ENCODE measurements around the gene SARDH. TPM values are rescaled to one million over a fixed set of nuclear protein-coding genes. Genes with fewer than 3 reads are reported as not detected.

SARDH gene
- polyA plus RNA-seq, 1 donor: 5.6 TPM

DNA sequence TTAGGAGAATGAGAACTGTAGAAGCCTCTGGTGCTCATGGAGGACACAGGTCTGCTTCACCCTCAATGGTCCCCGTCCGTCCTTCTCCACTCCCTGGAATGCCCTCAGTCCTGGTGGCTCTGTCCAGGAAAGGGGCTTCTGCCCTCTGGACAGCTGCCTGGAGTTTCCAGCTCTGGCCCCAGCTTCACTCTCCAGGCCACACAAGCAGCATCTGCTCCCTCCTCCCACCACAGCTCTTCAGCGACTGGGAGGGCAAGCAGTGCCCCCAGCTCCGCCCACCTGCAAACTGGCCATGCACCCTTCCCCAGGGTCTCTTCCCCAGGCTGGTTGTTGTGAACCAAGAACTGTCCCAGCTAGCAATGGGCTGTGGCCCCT is 4.7 kb downstream of the SARDH start:
- no peak for DNase-seq

- DNase-seq: no peak
Measured at GRCh38 chr9:133732639-133733408, 5.3 kb downstream of the SARDH start.

- DNase-seq: no peak
Measured at GRCh38 chr9:133731876-133732638, 6.1 kb downstream of the SARDH start.

DNA sequence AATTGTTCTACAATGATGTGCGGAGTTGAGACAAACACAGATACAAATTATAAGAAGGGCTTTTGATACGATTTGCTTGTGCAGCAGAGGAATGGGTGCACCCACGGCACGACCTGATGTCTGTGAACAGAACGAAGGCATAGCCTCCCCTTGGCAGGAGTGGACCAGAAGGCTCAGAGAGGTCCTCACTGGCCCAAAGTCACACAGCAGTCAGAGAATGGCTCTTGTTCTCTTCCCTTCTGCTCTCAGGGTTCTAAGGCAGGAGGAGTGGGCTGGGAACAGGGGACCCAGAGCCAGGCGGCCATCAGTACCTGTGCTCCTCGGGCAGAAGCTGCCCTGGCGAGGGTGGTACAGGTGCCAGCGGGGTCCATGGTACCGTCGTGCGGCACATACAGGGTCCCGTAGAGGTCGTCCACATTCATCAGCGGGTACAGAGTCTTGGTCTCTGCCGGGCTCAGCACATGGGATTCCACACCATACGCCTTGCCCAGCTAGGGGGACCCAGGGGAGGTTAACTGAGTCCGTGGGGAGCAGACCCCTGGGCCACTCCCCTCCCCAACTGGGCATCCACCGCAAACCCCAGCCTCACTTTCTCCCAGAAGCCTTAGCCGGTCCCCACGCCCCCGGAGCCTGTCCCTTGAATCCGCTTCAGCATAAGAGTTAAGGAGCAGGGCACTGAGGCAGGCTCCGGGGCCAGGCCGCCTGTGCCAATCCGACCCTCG is 7.0 kb downstream of the SARDH start:
- DNase-seq: no peak

DNA sequence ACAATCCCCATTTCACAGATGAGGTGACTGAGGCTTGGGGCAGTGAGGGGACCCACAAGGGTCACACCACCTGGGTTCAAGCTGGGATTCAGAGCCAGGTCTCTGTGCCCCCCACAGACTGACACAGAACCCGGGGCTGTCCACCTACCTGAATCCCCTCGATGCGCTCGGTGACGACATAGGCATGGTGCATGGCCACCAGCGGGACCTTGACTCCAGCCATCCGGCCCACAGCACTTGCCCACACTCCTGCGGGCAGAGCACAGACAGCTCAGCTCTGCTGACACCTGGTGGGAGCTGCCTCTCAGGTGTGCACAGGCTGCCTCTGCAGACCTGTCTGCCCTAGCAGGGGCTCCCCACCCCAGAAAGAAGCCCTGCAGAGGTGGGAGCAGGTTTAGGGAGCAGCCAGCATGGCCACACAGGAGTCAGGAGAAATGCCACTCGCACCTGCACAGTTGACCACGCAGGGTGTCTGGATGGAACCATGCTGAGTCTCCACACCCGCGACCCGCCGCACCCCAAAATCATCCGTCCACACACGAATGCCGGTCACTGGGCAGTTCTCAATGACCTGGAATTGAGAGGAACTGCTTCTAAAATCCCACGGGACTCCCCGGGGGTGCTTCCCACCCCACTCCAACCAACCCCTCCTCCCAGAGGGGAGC is 8.4 kb downstream of the SARDH start:
- no peak for DNase-seq

DNA sequence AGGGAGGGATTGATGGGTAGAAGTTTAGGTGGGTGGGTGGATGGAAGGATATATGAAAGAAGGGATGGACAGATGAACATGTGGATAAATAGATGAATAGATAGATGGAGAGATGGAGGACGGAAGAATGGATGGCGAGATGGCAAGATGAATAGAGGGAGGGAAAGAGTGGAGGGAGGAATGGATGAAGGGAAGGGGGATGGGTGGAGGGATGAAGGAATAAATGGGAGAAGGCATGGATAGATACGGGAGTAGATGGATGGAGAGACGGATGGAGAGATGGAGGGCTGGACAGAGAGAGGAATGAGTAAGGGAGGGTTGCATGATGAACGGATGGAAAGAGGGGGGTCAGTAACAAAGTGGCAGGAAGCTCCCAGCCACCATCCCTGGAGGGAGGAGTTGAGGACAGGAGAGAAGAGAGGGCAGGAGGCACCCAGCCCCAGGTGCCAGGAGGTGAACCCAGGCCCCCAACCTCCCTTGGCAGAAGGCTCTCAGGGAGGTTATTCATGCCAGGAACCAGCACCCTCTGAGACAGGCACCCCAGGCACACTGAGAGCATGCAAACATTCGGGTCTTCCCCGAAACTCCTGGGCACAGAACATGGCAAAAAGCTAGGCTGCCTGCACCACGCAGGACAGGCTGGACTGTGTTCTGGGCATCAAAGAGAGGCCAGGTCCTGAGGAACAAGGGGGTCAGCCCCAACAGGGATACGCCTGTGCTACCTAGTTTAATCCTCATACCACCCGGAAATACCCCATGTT is 9.1 kb downstream of the SARDH start:
- no peak for DNase-seq

DNA sequence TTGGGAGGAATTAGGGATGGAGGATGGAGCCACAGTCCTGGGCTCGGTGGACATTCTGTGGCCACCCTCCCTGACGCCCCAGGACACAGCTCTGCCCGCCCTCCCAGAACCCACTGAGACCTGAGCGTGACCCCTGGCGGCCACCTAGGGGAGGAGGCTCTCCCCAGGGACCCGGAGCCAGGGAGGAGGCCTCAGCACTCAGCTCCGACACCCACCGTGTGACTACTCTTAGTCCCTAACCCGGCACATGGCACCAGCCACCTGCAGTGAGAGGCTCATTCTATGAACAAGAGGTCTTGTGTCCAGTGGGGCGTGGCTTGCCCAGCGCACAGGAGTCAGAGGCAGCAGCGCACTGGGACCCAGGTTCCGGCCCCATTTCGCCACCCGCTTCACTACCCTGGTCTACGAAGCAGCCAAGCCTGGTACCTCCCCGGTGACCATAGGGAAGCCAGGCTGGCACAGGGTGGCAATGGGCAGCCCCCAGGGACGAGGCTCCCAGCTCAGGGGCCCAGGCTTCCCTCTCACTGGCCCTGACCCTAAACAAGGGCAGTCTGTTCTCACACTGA is 10.2 kb downstream of the SARDH start:
- no peak for DNase-seq

DNA sequence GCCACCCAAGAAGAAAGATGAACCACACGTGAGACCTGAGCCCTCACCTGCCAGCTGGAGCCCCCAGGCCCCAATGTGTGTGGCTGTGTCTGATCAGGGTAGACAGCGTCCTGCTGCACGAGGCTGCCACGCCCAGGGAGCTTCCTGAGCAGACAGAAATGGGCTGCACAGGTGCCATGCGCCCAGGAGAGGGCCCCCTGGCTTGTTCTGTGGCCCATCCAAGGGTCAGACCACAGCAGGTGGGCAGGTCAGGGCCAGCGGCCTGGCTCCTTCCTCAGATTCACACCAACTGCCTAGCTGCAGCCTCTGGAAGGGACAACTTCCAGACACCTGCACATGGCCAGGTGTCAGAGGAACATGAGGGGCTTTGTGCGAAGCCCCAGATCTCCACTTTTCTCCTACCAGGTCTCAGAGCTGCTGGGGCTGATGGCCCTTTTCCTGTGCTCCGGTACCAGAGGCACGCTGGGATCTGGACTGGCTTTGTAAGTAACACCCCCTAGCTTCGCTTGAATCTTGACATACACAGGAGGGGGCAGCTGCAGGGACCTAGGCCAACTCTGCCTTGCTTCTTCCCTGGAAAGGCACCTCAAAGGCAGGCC is 10.8 kb downstream of the SARDH start:
- no peak for DNase-seq

GRCh38 chr9:133726401-133727276 is 11.5 kb downstream of the SARDH start:
- no peak for DNase-seq

DNA sequence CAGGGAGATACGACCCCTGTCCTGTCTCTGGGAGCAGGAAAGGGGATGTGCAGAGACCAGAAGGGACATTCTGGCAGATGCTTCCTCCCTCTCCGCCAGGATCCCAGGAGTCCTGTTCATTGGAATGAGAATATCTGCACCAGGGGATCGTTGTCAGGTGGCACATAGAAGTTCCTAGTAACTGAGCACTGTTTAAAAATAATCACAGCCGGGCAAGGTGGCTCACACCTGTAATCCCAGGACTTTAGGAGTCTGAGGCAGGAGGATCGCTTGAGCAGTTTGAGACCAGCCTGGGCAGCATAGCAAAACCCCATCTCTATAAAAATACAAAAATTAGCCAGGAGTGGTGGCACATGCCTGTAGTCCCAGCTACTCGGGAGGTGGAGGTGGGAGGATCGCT is 12.3 kb downstream of the SARDH start:
- no peak for DNase-seq

GRCh38 chr9:133718563-133719315 is 19.4 kb downstream of the SARDH start:
- no peak for DNase-seq

GRCh38 chr9:133717113-133718031 is 20.8 kb downstream of the SARDH start:
- DNase-seq: no peak

DNA sequence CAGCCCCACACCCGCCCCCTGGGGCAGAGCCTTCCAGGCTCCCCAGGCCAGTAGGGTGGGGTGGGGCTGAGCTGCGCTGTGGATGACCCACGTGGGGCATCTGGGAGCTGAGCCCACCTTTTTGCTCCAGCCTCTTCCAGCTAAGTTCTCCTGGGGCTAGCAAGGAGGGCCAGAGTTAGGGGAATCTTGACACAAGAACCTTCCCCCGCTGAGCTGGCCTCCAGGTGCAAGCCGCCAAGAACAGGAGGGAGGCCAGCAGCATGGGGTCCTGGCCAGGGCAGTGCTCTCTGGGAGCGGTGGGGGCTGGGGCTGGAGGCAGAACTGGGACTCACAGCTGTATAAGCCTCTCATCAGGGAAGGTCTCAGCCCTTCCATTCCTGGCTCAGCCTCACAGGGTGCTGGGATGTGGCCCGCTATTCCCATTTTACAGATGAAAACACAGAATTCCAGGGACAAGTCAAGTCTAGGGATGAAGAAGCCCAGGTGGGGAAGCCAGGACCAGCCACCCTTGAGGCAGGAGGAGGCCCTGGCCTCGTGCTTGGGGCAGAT is 21.5 kb downstream of the SARDH start:
- DNase-seq: no peak

GRCh38 chr9:133715866-133716563 is 22.1 kb downstream of the SARDH start:
- DNase-seq: no peak

DNA sequence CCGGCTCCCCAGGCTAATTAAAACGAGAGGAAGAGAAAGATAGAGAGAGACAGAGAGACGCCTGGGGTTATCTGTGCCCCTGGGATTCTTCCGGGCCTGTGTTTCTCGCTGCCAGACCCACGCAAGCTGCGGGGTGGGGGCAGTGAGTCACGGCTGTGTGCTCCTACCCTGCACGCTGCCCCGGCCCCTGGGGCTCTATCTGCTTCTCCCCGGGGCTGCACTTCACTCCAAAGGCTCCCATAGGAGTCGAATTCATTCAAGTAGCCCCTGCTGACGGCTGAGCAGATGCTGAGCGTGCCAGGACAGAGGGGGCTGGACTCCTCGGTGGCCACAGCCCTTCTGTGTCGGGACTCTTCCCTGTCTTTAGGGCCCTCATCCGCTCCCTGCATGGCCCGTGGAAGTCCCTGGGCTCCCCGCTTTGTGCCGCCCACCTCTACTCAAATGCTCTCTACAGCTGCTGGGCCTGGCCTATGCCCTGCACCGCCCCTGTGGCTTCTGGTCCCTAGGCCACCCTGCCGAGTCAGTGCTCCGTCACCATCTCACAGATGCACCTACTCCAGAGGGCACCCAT is 22.8 kb downstream of the SARDH start:
- DNase-seq: no peak

DNA sequence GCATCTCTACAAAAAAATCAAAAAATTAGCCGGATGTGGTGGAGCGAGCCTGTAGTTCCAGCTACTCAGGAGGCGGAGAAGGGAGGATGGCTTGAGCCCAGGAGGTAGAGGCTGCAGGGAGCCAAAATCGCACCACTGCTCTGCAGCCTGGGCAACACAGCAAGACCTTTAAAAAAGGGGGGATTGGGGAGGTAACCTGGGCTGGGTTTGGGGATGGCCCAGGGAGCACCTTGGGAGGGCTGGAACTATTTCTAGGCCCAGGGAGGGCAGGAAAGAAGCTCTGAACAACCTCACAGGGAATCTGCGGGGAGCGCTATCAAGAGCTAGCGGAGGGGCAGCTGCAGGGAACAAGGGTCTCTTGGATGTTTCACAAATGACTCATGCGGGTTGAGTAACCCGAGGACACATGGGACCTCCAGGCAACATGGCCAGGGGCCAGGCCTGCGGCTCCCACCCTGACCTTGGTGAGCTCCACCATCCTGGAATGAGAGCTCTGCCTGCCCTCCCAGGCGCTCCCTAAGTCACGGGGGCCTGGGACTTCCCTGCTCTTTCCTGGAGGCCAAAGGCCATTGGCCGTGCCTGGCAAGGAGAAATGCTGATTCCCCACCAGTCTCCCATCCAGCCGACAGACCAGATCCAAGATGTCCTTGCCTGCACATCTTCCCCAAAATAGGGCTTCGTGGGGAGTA is 23.4 kb downstream of the SARDH start:
- no peak for DNase-seq

All from hindlimb muscle (tissue), 1 donor.